ENCODE data around the gene SPTBN1. TPM values are rescaled to one million over a fixed set of nuclear protein-coding genes. Genes with fewer than 3 reads are reported as not detected.

The SPTBN1 gene
- total RNA-seq, 4 donors from 2014 or later, result 65.0 to 217 (median 85.3) TPM

GRCh38 chr2:54720563-54720962 is 264.4 kb downstream of the SPTBN1 start:
- intact Hi-C loops (cut with DNase I), result no loop called here
- no peak overlapping the region for H3K27ac ChIP-seq
- WGBS, 2 donors, result 29 to 67% methylated on average over 1 to 2 of the region's 2 CpGs
- no peak overlapping the region for H3K4me3 ChIP-seq
- TF ChIP-seq, protein P1, sequence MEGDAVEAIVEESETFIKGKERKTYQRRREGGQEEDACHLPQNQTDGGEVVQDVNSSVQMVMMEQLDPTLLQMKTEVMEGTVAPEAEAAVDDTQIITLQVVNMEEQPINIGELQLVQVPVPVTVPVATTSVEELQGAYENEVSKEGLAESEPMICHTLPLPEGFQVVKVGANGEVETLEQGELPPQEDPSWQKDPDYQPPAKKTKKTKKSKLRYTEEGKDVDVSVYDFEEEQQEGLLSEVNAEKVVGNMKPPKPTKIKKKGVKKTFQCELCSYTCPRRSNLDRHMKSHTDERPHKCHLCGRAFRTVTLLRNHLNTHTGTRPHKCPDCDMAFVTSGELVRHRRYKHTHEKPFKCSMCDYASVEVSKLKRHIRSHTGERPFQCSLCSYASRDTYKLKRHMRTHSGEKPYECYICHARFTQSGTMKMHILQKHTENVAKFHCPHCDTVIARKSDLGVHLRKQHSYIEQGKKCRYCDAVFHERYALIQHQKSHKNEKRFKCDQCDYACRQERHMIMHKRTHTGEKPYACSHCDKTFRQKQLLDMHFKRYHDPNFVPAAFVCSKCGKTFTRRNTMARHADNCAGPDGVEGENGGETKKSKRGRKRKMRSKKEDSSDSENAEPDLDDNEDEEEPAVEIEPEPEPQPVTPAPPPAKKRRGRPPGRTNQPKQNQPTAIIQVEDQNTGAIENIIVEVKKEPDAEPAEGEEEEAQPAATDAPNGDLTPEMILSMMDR (IDR thresholded peaks at IDR 0.05), result no peak
- TF ChIP-seq POLR2A (IDR thresholded peaks at IDR 0.05), result no peak
- H3K4me1 ChIP-seq, result peaks cover 6 to 25% (median 10%) of the 10 kb centered on the region in 3 donors
- DNase-seq, result no peak
- H3K9me3 ChIP-seq, result no peaks in the 10 kb centered on the region
- no peaks in the 10 kb centered on the region for H3K36me3 ChIP-seq
- peaks cover 0 to 12% (median 0%) of the 10 kb centered on the region in 4 donors for H3K27me3 ChIP-seq

Other genes with a start within 250 kb of the SPTBN1 start
- gene TSPYL6, start 200.1 kb upstream of the SPTBN1 start, total RNA-seq, result not detected